Activated CD4-positive, alpha-beta memory T cell treated with anti-CD3 and anti-CD28 coated beads for 36 hours (primary cell): ENCODE data around the gene MSRB1. TPM values are rescaled to one million over a fixed set of nuclear protein-coding genes. Genes with fewer than 3 reads are reported as not detected.
"Not testable (repeated sequence)": the region's sequence is repeated elsewhere in the genome, so short reads cannot be mapped to it uniquely, and the experiment has no call there.

ENCODE experiments used
- CTCF ChIA-PET: fragments of 350-600 bp; sonication (Branson Sonifier 250); formaldehyde crosslinking; loops from one replicate; lab custom pipeline; 2021; ENCODE audit warnings: antibody characterized with exemption, inconsistent platforms; lab: Charles Lee
- POLR2A ChIA-PET: fragments of 350-600 bp; sonication (Branson Sonifier 250); formaldehyde crosslinking; loops from one replicate; lab custom pipeline; 2021; ENCODE audit warnings: antibody characterized with exemption; lab: Charles Lee
- DNase-seq: peaks from one replicate; pipeline ENCODE4 v3.0.0-alpha.2; 2020
- H3K27ac Mint-ChIP-seq: one replicate; pipeline ENCODE4 v1.8.0; 2021; ENCODE audit warnings: mixed read lengths
- H3K27me3 Mint-ChIP-seq: one replicate; pipeline ENCODE4 v1.8.0; 2021; ENCODE audit warnings: mixed read lengths
- H3K36me3 Mint-ChIP-seq: one replicate; pipeline ENCODE4 v1.8.0; 2021; ENCODE audit warnings: mixed read lengths
- H3K4me1 Mint-ChIP-seq: one replicate; pipeline ENCODE4 v1.8.0; 2021; ENCODE audit warnings: low read depth, mixed read lengths
- H3K4me3 Mint-ChIP-seq: one replicate; pipeline ENCODE4 v1.8.0; 2021; ENCODE audit warnings: mild to moderate bottlenecking, mixed read lengths
- H3K9me3 Mint-ChIP-seq: one replicate; pipeline ENCODE4 v1.8.0; 2021; ENCODE audit warnings: mixed read lengths
- intact Hi-C: fragments of 100-400 bp; cut with micrococcal nuclease; formaldehyde crosslinking; loops from one replicate; pipeline ENCODE4 v1.15.1; 2023
- total RNA-seq, 2 experiments: library from RNA; stranded (reverse); gene quantifications; one replicate each; pipeline ENCODE4 v1.2.3, GENCODE V29; 2021

MSRB1 gene
- total RNA-seq, 2 experiments from 2014 or later = 20.7 to 23.6 TPM

DNA sequence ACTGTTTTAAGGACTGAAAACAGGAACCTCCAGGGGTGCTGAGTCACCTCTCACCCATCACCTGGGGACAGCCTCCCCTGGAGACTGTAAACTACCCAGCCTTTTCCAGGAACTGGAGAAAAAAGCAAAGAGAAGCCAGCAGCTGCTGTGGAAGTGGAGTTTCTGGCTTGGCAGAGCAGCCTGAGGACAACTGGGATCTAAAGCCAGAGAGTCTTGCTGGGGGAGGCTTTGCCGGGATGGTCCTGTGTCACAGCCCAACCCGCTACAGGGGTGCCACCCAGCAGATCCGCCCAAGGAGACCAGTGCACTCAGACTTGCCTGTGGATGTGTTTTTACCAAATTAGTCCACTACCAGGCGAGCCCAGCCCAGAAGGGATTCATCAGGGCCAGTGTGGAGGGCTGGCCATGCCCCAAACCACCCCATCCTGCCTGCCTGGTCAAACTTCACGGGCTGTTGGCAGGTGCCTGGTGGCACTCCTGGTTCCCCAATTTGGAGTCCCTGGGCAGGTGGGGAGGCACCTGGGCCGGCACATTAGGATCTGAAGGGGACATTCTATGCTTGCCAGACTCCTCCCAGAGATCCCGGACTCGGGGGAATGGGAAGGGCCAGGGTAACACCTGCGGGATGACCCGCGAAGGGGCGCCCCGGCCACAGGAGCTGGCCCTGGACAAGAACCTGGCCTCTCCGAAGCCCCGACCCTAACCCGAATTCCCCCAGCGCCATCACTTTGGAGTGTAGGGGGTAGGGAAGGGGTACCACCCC lies 771 bp downstream of the MSRB1 start:
- H3K27ac Mint-ChIP-seq = peak overlapping the region; percentile 23
- H3K4me3 Mint-ChIP-seq = peak overlapping the region; percentile 88
- peak; percentile 52 for DNase-seq
- CTCF ChIA-PET = interaction anchor here (0.6 kb wide), 1 partner anchor 14 kb away, joined by 4 read pairs; no protein-coding TSS in a partner anchor
- peaks cover 7% of the 10 kb centered on the region for H3K36me3 Mint-ChIP-seq
- POLR2A ChIA-PET = interaction anchor here (1.0 to 1.1 kb wide), 2 partner anchors 23 to 115 kb away, joined by 3 to 4 read pairs; partner anchors contain the start of genes FAHD1 and RPS2
- intact Hi-C loops = loop anchor here (2.0 kb wide), 1 partner anchor 159 kb away; the partner anchor contains the start of genes NUBP2 and SPSB3
- peaks cover 25% of the 10 kb centered on the region for H3K4me1 Mint-ChIP-seq
- no peaks in the 10 kb centered on the region for H3K9me3 Mint-ChIP-seq
- H3K27me3 Mint-ChIP-seq = no peaks in the 10 kb centered on the region

DNA sequence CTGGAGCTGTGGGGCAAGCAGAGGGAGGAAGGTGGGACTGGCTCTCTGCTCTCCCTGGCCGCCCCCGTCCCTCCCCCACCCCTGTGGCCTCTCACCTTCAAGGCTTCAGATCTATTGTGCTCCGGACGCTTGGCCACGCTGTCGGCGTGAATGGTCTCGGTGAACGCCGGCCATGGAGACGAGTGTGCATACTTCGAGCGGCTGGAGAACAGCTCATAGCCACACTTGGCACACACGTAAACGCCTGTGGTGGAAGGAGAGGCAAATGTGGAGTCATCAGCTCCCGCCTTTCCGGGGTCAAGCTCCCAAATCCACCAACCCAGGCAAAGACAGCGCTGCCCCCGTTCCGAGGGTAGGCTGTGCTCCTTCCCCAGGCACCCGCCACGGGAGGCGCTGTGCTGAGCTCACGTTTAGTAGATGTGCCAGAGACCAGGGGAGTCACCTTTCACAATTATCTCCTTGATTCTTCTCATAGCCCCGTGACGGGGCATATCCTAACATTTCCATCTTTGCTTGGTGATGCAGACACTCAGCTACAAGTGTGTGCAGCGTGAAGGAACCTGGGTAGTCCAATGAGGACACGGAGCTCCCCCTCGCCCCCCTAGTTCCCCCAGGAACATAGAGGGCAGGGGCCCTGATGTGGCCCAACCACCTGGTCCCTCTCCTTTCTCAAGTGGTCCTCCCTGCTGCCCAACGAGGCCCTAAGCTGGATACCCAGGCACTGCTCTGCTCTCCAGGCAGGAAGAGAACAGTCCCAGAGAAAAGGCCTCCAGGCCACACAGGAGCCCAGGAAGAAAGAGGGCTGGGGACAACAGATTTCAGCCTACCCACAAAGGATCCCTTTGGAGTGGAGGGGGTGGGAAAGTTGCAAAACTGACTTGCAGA lies 1.6 kb downstream of the MSRB1 start:
- DNase-seq = no peak

DNA sequence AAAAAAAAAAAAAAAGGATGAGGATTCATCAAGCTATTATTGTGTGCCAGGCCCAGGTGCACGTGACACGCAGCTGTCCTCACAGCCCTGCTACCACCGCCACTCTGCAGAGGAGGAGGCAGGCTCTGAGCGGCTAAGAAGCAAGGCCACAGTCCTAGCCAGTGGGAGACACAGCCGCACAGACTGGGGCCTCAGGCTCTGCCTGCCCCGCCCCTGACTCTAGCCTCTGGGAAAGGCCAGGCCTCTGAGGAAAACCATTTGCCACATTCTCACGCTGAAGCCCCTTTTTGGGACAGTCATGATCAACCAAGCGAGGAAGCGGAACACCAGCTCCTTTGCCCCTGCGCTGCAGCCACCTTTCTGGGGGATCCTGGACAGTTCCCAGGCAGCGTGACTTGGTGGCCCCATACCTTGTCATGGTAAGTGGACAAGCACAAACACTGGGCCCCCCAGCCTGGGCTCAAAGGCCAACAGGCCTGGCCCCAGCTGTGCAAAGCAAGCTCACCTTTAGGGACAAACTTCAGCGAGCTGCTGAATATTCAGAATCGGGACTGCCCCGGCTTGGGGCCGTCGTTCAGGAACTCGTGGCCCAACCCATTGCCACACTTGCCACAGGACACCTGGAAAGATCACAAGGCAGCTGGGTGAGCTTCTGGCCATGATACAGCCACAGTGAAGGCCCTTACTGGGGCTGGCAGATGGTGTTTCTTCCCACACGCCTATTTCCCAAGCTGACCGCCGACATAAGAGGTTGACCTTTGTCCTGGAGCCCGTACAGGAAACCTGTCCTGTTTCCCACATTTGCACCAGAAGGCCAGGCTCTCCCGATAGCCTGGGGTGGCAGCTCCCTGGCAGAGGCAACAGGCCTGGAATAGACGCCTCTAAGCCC lies 2.5 kb downstream of the MSRB1 start:
- no peaks in the 10 kb centered on the region for H3K27me3 Mint-ChIP-seq
- H3K9me3 Mint-ChIP-seq = no peaks in the 10 kb centered on the region
- no peak overlapping the region for H3K27ac Mint-ChIP-seq
- ChIA-PET CTCF (interaction anchor here (0.9 to 2.4 kb wide), 4 partner anchors 11 to 200 kb away, joined by 3 to 6 read pairs (median 6); no protein-coding TSS in a partner anchor), POLR2A (interaction anchor here (1.1 kb wide), 1 partner anchor 25 kb away, joined by 4 read pairs; the partner anchor contains the start of gene RPS2)
- intact Hi-C loops = no loop called here
- DNase-seq = no peak
- peaks cover 25% of the 10 kb centered on the region for H3K4me1 Mint-ChIP-seq
- no peak overlapping the region for H3K4me3 Mint-ChIP-seq
- H3K36me3 Mint-ChIP-seq = peaks cover 7% of the 10 kb centered on the region

More for the DNA sequence above, 1.6 kb downstream of the MSRB1 start:
- ChIA-PET POLR2A (interaction anchor here (0.5 to 1.1 kb wide), 2 partner anchors 24 to 279 kb away, joined by 3 to 4 read pairs; partner anchors contain the start of gene RPS2), CTCF (interaction anchor here (0.6 to 2.4 kb wide), 5 partner anchors 11 to 199 kb away, joined by 3 to 6 read pairs (median 5); no protein-coding TSS in a partner anchor)
- Mint-ChIP-seq H3K4me1 (peaks cover 25% of the 10 kb centered on the region), H3K36me3 (peaks cover 7% of the 10 kb centered on the region), H3K27ac (no peak overlapping the region), H3K27me3 (no peaks in the 10 kb centered on the region), H3K4me3 (peak overlapping the region; percentile 88), H3K9me3 (no peaks in the 10 kb centered on the region)
- intact Hi-C loops = loop anchor here (2.0 kb wide), 1 partner anchor 159 kb away; the partner anchor contains the start of genes NUBP2 and SPSB3

DNA sequence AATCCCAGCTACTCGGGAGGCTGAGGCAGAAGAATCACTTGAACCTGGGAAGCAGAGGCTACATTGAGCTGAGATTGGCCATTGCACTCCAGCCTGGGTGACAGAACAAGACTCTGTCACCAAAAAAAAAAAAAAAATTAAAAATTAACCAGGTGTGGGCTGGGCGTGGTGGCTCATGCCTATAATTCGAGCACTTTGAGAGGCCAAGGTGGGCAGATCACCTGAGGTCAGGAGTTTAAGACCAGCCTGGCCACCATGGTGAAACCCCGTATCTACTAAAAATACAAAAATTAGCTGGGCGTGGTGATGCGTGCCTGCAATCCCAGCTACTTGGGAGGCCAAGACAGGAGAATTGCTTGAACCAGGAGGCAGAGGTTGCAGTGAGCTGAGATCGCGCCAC lies 3.2 kb downstream of the MSRB1 start:
- POLR2A ChIA-PET, H3K36me3 Mint-ChIP-seq, H3K27me3 Mint-ChIP-seq, H3K4me3 Mint-ChIP-seq, intact Hi-C loops, H3K27ac Mint-ChIP-seq, DNase-seq, H3K9me3 Mint-ChIP-seq: not testable (repeated sequence)
- peaks cover 25% of the 10 kb centered on the region for H3K4me1 Mint-ChIP-seq
- CTCF ChIA-PET = interaction anchor here (1.8 to 2.4 kb wide), 3 partner anchors 10 to 201 kb away, joined by 5 to 6 read pairs (median 6); no protein-coding TSS in a partner anchor

DNA sequence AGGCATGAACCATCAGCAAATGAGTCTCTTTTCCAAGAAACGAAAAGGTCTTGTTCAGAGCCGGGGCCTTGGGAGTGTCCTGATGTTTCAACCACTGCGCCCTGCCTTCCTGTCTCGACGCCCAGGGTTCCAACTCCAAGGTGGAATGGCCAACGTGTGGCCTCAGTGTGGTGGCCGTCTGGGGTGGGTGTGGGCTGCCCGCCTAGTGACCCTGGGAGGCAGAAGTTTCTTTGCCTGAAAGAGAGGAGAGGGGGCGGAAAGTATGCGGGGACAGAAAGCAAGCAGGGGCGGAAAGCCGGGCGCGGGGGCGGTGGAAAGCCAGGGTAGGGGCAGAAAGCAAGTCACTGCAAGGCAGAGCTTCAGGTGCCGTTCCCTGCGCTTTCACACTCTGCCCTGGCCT lies 4.1 kb downstream of the MSRB1 start:
- Mint-ChIP-seq H3K4me3 (no peak overlapping the region), H3K4me1 (peaks cover 16% of the 10 kb centered on the region), H3K36me3 (peaks cover 7% of the 10 kb centered on the region), H3K9me3 (no peaks in the 10 kb centered on the region), H3K27me3 (no peaks in the 10 kb centered on the region), H3K27ac (no peak overlapping the region)
- DNase-seq = no peak
- ChIA-PET CTCF (interaction anchor here (1.2 kb wide), 1 partner anchor 9 kb away, joined by 3 read pairs; no protein-coding TSS in a partner anchor), POLR2A (interaction anchor here (0.7 kb wide), 1 partner anchor 78 kb away, joined by 3 read pairs; no protein-coding TSS in a partner anchor)
- intact Hi-C loops = no loop called here

DNA sequence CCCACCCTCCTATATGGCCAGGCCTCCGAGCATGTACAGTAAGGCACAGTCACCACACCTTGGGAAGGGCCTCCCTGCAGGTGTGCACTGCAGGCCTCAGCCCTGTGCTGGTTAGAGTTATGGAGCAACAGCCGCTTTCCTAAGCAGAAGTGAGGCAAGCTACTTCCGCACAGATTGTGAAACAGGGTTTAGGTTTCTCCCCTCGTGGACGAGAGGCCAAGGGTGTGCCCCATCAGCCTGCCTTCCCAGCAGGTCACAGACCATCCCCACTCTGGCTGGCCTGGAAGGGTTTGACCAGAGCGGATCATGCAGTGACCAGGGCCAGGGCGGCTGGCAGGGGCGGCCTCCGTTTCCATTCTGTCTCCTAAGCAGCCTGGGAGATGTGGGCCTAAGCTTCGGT lies 4.7 kb downstream of the MSRB1 start:
- no peaks in the 10 kb centered on the region for H3K27me3 Mint-ChIP-seq
- peaks cover 12% of the 10 kb centered on the region for H3K4me1 Mint-ChIP-seq
- H3K27ac Mint-ChIP-seq = no peak overlapping the region
- no peak for DNase-seq
- H3K4me3 Mint-ChIP-seq = no peak overlapping the region
- H3K9me3 Mint-ChIP-seq = no peaks in the 10 kb centered on the region
- ChIA-PET POLR2A (no interaction called here), CTCF (interaction anchor here (1.2 kb wide), 1 partner anchor 9 kb away, joined by 3 read pairs; no protein-coding TSS in a partner anchor)
- peaks cover 7% of the 10 kb centered on the region for H3K36me3 Mint-ChIP-seq
- intact Hi-C loops = no loop called here

DNA sequence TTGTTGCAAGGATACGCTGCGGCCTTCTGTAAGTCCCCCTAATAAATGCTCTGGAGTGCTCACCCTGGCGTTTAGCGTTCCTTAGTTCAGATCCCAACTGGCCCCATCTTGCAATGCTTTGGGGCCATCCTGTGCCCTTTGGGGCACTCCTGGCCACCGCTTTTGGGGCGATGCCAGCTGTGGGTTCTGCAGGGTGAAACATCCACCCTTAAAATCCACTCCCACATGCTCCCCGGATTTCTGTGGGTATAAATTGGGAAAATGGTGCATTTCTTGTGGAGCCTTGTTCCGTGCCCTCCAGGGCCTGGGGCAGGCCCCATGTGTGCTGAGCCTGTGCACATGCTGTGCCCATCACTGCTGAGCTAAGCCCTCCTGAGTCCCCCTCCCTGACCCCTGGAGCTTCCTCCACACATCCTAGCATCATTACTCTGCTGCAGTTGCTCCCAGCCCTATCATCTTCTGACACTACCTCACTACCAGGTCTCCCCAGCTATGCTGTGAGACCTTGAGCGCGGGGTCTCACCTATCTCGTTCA lies 6.0 kb downstream of the MSRB1 start:
- peaks cover 8% of the 10 kb centered on the region for H3K4me1 Mint-ChIP-seq

DNA sequence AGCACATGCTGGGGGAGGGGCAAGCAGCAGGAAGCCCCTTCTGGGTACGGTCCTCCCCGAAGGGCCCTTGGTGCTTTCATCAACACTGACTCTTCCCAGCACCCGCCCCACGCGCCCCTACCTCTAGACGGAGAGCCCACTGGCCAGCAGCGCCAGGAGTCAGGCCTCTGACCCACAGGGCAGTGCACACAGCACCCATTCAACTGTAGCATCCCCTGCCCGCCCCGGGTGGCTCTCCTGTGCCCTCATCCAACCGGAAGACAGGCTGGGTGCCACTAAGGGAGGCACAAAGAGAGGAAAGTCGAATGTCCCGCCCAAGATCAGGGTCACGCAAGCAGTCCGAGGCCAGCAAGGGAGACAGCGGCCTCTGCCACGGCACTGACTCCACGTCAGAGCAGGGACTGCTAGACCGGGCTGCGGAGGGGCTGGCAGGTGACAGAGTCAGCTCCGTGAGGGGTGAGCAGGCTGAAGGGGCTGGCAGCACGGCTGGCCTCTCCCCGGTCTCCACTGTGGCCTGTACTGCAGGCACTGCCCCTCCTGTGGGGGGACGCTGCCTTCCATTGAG lies 9.8 kb downstream of the MSRB1 start:
- POLR2A ChIA-PET = no interaction called here

More for the DNA sequence above, 6.0 kb downstream of the MSRB1 start:
- H3K36me3 Mint-ChIP-seq = peaks cover 7% of the 10 kb centered on the region
- no peaks in the 10 kb centered on the region for H3K27me3 Mint-ChIP-seq
- DNase-seq = no peak
- H3K4me3 Mint-ChIP-seq = no peak overlapping the region
- intact Hi-C loops = no loop called here
- no peaks in the 10 kb centered on the region for H3K9me3 Mint-ChIP-seq
- POLR2A ChIA-PET = no interaction called here
- CTCF ChIA-PET = no interaction called here
- H3K27ac Mint-ChIP-seq = no peak overlapping the region

DNA sequence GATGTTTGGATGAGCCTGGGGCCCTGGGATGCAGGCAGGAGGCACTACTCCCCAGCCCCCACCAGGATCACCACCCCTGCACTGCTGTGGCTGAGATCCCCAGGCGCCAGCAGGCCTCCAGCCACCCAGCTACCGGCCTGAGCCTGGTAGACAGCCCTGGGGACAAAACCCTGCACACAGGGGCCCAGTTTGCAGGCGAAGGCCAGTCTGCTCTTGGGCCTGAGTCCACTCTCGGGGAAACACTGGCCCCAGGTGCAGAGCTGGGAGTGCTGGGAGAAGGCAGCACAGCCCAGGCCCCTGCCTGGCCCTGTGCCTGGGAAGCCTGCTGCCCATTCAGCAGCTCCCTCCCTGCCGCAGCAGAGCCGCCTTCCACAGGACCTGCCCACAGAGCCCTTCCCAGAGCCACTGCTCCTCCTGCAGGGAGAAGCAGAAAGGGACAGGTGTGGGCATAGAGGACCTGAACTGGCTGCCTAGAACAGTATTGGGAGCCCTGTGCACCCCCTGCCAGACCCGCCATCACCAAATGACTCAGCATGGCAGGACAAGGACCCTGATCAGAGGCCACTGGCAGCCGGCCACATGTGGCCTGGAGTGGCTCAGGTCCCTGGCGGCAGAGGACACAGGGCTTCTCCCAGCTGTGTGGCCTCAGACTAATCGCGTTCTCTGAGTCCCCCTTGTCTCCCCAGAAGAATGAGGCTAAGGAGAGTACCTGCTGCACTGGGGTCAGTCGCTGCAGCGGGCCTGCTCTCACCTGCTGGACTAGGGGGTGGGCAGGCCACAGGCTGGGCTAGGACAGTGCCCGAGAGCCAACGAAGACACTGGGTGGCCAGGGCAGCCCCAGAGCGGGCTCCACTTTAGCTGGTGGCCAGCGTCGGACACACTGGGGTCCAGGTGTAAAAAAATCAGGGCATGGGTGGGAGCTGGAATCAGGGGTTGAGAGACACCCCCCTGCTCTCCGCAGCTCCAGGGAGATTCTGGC lies 10.7 kb downstream of the MSRB1 start:
- DNase-seq = no peak
- no peaks in the 10 kb centered on the region for H3K36me3 Mint-ChIP-seq
- no peaks in the 10 kb centered on the region for H3K27me3 Mint-ChIP-seq
- peaks cover 2% of the 10 kb centered on the region for H3K4me1 Mint-ChIP-seq
- no peak overlapping the region for H3K4me3 Mint-ChIP-seq
- POLR2A ChIA-PET = no interaction called here
- H3K27ac Mint-ChIP-seq = no peak overlapping the region
- no peaks in the 10 kb centered on the region for H3K9me3 Mint-ChIP-seq
- CTCF ChIA-PET = interaction anchor here (1.0 kb wide), 1 partner anchor 209 kb away, joined by 3 read pairs; no protein-coding TSS in a partner anchor
- intact Hi-C loops = no loop called here

More for the DNA sequence above, 9.8 kb downstream of the MSRB1 start:
- Mint-ChIP-seq H3K4me3 (no peak overlapping the region), H3K4me1 (peaks cover 2% of the 10 kb centered on the region), H3K27ac (no peak overlapping the region), H3K27me3 (no peaks in the 10 kb centered on the region), H3K36me3 (peaks cover 3% of the 10 kb centered on the region), H3K9me3 (no peaks in the 10 kb centered on the region)
- intact Hi-C loops = no loop called here
- DNase-seq = no peak
- CTCF ChIA-PET = interaction anchor here (1.0 kb wide), 1 partner anchor 210 kb away, joined by 3 read pairs; no protein-coding TSS in a partner anchor
